Erythroblast (primary cell): ENCODE data around the gene GARIN5A.

Experiments used
- GATA1 ChIP-seq: IDR thresholded peaks from 2 replicates; pipeline ENCODE4 v1.6.1; 2011; ENCODE audit warnings: low read depth, mild to moderate bottlenecking, control low read depth, low read length, moderate library complexity
- POLR2A ChIP-seq: IDR thresholded peaks from 2 replicates; pipeline ENCODE4 v1.6.1; 2011; ENCODE audit warnings: mild to moderate bottlenecking, low read length

DNA sequence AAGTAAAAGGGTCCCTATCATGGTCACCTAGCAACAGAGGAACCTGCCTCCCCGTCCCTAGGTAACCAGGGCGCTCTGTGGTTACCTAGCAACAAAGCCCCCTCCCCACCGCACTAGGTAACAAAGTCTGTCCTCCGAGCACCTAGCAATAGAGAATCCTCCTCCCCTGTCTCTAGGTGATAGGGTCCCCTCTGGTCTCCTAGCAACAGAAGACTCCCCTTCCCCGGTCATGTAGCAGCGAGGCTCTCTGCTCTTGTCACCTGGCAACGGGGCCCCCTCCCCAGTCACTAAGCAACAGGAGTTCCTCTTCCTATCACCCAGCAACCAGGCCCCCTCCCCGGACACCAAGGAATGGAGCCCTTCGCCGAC lies 34.0 kb upstream of the GARIN5A start:
- TF ChIP-seq POLR2A (no peak), GATA1 (no peak)
